DND-41 (cell line): ENCODE results near the gene TM9SF4.

ENCODE experiments used
- EZH2 ChIP-seq: IDR thresholded peaks from 3 replicates; pipeline ENCODE4 v1.6.1; 2012; ENCODE audit warnings: borderline replicate concordance, low read depth, mild to moderate bottlenecking, moderate library complexity, low read length, inconsistent platforms; ENCODE audit not compliant: severe bottlenecking
- TF ChIP-seq, protein P1 (sequence below): IDR thresholded peaks from 2 replicates; pipeline ENCODE4 v1.5.1; 2012; ENCODE audit warnings: borderline replicate concordance, low read length, moderate library complexity, mild to moderate bottlenecking; ENCODE audit not compliant: poor library complexity, severe bottlenecking; ENCODE audit errors: extremely low read depth

DNA sequence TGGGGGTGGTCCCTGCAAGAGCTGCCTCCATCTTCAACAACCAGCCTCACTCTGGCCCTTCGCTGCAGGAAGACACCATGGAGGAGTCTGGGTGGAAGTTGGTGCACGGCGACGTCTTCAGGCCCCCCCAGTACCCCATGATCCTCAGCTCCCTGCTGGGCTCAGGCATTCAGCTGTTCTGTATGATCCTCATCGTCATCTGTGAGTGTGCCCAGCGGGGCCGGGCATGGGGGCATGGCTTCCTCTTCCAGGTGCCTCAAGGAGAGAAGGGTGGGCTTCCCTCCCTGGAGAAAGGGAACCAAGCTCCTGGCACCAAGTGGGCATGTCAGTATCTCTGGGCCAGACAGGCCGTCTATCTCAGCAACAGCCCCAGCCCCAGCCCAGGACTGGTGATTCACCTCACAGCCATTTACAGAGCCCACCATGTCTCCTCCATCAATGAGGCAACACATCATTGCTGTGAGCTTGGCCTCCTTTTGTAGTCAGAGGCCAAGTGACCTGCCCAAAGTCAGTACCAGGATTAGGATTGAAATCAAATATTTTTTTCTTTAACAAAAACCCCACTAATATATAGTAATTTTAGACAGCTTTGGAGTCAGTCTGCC lies 40.2 kb downstream of the TM9SF4 start:
- TF ChIP-seq, protein P1, sequence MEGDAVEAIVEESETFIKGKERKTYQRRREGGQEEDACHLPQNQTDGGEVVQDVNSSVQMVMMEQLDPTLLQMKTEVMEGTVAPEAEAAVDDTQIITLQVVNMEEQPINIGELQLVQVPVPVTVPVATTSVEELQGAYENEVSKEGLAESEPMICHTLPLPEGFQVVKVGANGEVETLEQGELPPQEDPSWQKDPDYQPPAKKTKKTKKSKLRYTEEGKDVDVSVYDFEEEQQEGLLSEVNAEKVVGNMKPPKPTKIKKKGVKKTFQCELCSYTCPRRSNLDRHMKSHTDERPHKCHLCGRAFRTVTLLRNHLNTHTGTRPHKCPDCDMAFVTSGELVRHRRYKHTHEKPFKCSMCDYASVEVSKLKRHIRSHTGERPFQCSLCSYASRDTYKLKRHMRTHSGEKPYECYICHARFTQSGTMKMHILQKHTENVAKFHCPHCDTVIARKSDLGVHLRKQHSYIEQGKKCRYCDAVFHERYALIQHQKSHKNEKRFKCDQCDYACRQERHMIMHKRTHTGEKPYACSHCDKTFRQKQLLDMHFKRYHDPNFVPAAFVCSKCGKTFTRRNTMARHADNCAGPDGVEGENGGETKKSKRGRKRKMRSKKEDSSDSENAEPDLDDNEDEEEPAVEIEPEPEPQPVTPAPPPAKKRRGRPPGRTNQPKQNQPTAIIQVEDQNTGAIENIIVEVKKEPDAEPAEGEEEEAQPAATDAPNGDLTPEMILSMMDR, result no peak
- no peak for TF ChIP-seq EZH2
